SK-N-SH treated with all-trans-retinoic acid at 6 μM for 48 hours (cell line): ENCODE measurements around the gene ARVCF.

Experiments used
- ARNTL ChIP-seq: fragments of 450-650 bp; formaldehyde crosslinking; IDR thresholded peaks from 2 replicates; pipeline ENCODE4 v1.5.0; 2020; ENCODE audit warnings: low read depth, mild to moderate bottlenecking, moderate library complexity, borderline replicate concordance
- CSDC2 ChIP-seq: fragments of 250-450 bp; sonication (Bioruptor Pico); IDR thresholded peaks from 2 replicates; pipeline ENCODE4 v1.5.0; 2020; ENCODE audit warnings: mild to moderate bottlenecking, moderate library complexity
- CSRNP3 ChIP-seq: fragments of 250-450 bp; sonication (Bioruptor Pico); IDR thresholded peaks from 2 replicates; pipeline ENCODE4 v1.5.1; 2021; ENCODE audit warnings: mild to moderate bottlenecking, moderate library complexity
- ESRRG ChIP-seq: fragments of 250-450 bp; sonication (Bioruptor Pico); IDR thresholded peaks from 2 replicates; pipeline ENCODE4 v1.6.1; 2021; ENCODE audit warnings: mild to moderate bottlenecking
- OSR1 ChIP-seq: fragments of 250-450 bp; sonication (Bioruptor Pico); IDR thresholded peaks from 2 replicates; pipeline ENCODE4 v1.8.0; 2022; ENCODE audit warnings: moderate library complexity, mild to moderate bottlenecking, inconsistent platforms
- SNAI2 ChIP-seq: fragments of 250-450 bp; sonication (Bioruptor Pico); IDR thresholded peaks from 2 replicates; pipeline ENCODE4 v1.5.0; 2020; ENCODE audit warnings: mild to moderate bottlenecking, moderate library complexity
- TOX ChIP-seq: fragments of 250-450 bp; sonication (Bioruptor Pico); IDR thresholded peaks from 2 replicates; pipeline ENCODE4 v1.8.0; 2021; ENCODE audit warnings: mild to moderate bottlenecking, moderate library complexity, borderline replicate concordance
- ZNF565 ChIP-seq: fragments of 450-650 bp; formaldehyde crosslinking; conservative IDR thresholded peaks from 2 replicates; pipeline ENCODE4 v1.5.0; 2020; ENCODE audit warnings: low read depth, mild to moderate bottlenecking, moderate library complexity
- ZNF70 ChIP-seq: fragments of 450-650 bp; formaldehyde crosslinking; IDR thresholded peaks from 2 replicates; pipeline ENCODE4 v1.5.0; 2020; ENCODE audit warnings: mild to moderate bottlenecking, moderate library complexity

DNA sequence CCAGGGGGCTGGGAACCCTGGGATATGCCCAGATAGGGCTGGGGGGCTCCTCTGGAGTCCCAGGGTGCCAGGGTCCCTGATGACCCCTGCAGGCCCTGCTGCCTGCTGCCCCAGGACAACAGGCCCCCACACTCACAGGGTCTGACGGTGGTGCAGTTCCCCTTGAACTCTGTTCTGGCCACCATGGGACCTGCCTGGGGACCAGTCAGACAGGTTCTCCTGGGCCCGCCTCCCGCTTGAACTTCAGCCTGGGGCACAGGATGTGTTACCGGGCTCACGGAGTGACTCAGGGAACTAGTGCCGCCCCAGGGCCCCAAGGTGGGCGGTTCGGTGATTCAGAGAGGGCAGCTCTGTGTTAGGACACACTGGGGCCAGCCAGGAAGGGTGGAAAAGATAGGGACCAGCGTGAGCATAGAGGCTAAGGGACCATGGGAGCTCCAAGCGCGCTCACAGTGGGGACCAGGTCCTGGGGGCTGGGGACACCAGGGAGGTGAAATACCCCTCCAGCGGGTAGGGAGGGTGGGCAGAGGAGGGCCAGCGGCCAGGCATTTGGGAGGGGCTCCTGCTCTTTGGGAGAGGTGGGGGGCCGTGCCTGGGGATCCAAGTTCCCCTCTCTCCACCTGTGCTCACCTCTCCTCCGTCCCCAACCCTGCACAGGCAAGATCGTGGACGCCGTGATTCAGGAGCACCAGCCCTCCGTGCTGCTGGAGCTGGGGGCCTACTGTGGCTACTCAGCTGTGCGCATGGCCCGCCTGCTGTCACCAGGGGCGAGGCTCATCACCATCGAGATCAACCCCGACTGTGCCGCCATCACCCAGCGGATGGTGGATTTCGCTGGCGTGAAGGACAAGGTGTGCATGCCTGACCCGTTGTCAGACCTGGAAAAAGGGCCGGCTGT, 53.5 kb downstream of the ARVCF start:
- TF ChIP-seq ZNF70 (no peak), ZNF565 (CRISPR knock-in tag) (no peak), ESRRG (CRISPR knock-in tag) (no peak), OSR1 (CRISPR knock-in tag) (no peak), TOX (no peak), CSRNP3 (CRISPR knock-in tag) (no peak), ARNTL (CRISPR knock-in tag) (no peak), CSDC2 (no peak), SNAI2 (CRISPR knock-in tag) (no peak)
